Body of pancreas (tissue), 4 donors: ENCODE data around the gene KRTAP5-9. TPM values are rescaled to one million over a fixed set of nuclear protein-coding genes. Genes with fewer than 3 reads are reported as not detected.

Source experiments
- ATAC-seq: fragments of 150-250 bp; one replicate; pipeline ENCODE4 v1.9.1; 2016
- DNase-seq, 4 donors: peaks; one replicate each; pipeline ENCODE4 v3.0.0-alpha.2; 2019
- H3K27ac ChIP-seq, 4 donors: fragments of 200-600 bp; sonication (generic); 1 replicate in 3 of 4; 2 replicates in 1 of 4; pipeline versions ENCODE4 v1.5.1 to v1.6.1; 2016 to 2019; ENCODE audit warnings: mild to moderate bottlenecking in 1 of 4, mixed read lengths in 1 of 4, moderate library complexity in 1 of 4
- H3K27me3 ChIP-seq, 2 donors: fragments of 200-600 bp; sonication (generic); one replicate each; pipeline ENCODE4 v1.6.0; 2016; ENCODE audit warnings: mild to moderate bottlenecking in 1 of 2
- H3K36me3 ChIP-seq, 2 donors: fragments of 200-600 bp; sonication (generic); replicated peaks in 1 of 2; 2 replicates each; pipeline ENCODE4 v1.5.1; 2016; ENCODE audit warnings: low read depth in 2 of 2; ENCODE audit not compliant: insufficient read depth in 1 of 2
- H3K4me1 ChIP-seq: fragments of 200-600 bp; sonication (generic); one replicate; pipeline ENCODE4 v1.6.0; 2016
- H3K4me3 ChIP-seq, 2 donors: fragments of 200-600 bp; sonication (generic); 1 replicate in 1 of 2; 2 replicates in 1 of 2; pipeline ENCODE4 v1.5.1; 2016 to 2019
- H3K9me3 ChIP-seq, 3 donors: fragments of 200-600 bp; sonication (generic); 1 replicate in 2 of 3; 2 replicates in 1 of 3; pipeline ENCODE4 v1.5.1; 2016
- CTCF ChIP-seq, 7 experiments: fragments of 450-650 bp in 4 of 7; fragments of 200-600 bp in 3 of 7; sonication (generic) in 3 of 7; IDR thresholded peaks; one replicate each; pipeline ENCODE4 v1.5.1; 2016 to 2019; ENCODE audit warnings: antibody characterized with exemption in 7 of 7
- POLR2A ChIP-seq, 3 donors: fragments of 450-650 bp; IDR thresholded peaks; one replicate each; pipeline ENCODE4 v1.6.1; 2016; ENCODE audit warnings: antibody characterized with exemption in 3 of 3, mild to moderate bottlenecking in 2 of 3
- whole genome bisulfite sequencing, 2 donors: methylation state at CpG; one replicate each; pipeline ENCODE4 v1.1.5; 2017; 5-methylcytosine and 5-hydroxymethylcytosine counted together
- intact Hi-C: fragments of 100-400 bp; cut with DNase I; formaldehyde crosslinking; loops from one replicate; pipeline ENCODE4 v1.15.1; 2023
- total RNA-seq, 2 donors: library from RNA; depleted of rRNA; stranded (reverse); fragments of >200 nt; gene quantifications; one replicate each; pipeline ENCODE4 v1.1.0, GENCODE V29; 2016

The KRTAP5-9 gene
- total RNA-seq: 1 to 10 TPM in 1 of 2 donors, not detected in 1; 3.0 TPM

GRCh38 chr11:71548120-71548519 is at the start of gene KRTAP5-9:
Gene KRTAP5-9, plus strand, starts transcription at chr11:71548420. Its CDS starts 238 bp downstream, at chr11:71548658.
- intact Hi-C loops: no loop called here
- DNase-seq: no peak
- TF ChIP-seq POLR2A (IDR thresholded peaks at IDR 0.05) (no peak), CTCF (IDR thresholded peaks at IDR 0.05) (no peak)

GRCh38 chr11:71499125-71499524 is 49.1 kb upstream of the KRTAP5-9 start:
- DNase-seq (no peak), ATAC-seq (no peak)
- Histone ChIP-seq H3K36me3 (peaks cover 21 to 27% of the 10 kb centered on the region in 2 donors), H3K27ac (no peak overlapping the region), H3K4me1 (no peaks in the 10 kb centered on the region), H3K4me3 (no peak overlapping the region), H3K9me3 (no peaks in the 10 kb centered on the region), H3K27me3 (no peaks in the 10 kb centered on the region)
- 73 to 93% methylated on average over 13 of the region's 13 CpGs for WGBS, 2 donors
- TF ChIP-seq POLR2A (IDR thresholded peaks at IDR 0.05) (no peak), CTCF (IDR thresholded peaks at IDR 0.05) (no peak)
- intact Hi-C loops: no loop called here

More at GRCh38 chr11:71548120-71548519, at the start of gene KRTAP5-9:
- Histone ChIP-seq H3K4me3 (no peak within 1 kb of the TSS), H3K4me1 (no peaks in the 10 kb centered on the region), H3K9me3 (no peaks in the 10 kb centered on the region), H3K27me3 (no peaks in the 10 kb centered on the region), H3K36me3 (no peaks in the 10 kb centered on the region), H3K27ac (no peak within 1 kb of the TSS)
- ATAC-seq: no peak
- 77 to 88% methylated on average over 5 of the region's 5 CpGs for WGBS, 2 donors

GRCh38 chr11:71499546-71499945 is 48.7 kb upstream of the KRTAP5-9 start:
- no peak for DNase-seq

GRCh38 chr11:71500601-71501021 is 47.6 kb upstream of the KRTAP5-9 start:
- DNase-seq (no peak), ATAC-seq (no peak)
- intact Hi-C loops: no loop called here
- Histone ChIP-seq H3K4me1 (no peaks in the 10 kb centered on the region), H3K9me3 (no peaks in the 10 kb centered on the region), H3K27ac (no peak overlapping the region), H3K4me3 (no peak overlapping the region), H3K27me3 (no peaks in the 10 kb centered on the region), H3K36me3 (peaks cover 14 to 26% of the 10 kb centered on the region in 2 donors)
- 61 to 62% methylated on average over 3 to 6 of the region's 6 CpGs for WGBS, 2 donors
- TF ChIP-seq CTCF (IDR thresholded peaks at IDR 0.05): no peak
- TF ChIP-seq POLR2A (IDR thresholded peaks at IDR 0.05): no peak

More at GRCh38 chr11:71499546-71499945, 48.7 kb upstream of the KRTAP5-9 start:
- H3K4me3 ChIP-seq: no peak overlapping the region
- peaks cover 21 to 26% of the 10 kb centered on the region in 2 donors for H3K36me3 ChIP-seq
- TF ChIP-seq CTCF (IDR thresholded peaks at IDR 0.05) (no peak), POLR2A (IDR thresholded peaks at IDR 0.05) (no peak)
- H3K27me3 ChIP-seq: no peaks in the 10 kb centered on the region
- no peak overlapping the region for H3K27ac ChIP-seq
- no peak for ATAC-seq
- no peaks in the 10 kb centered on the region for H3K4me1 ChIP-seq
- intact Hi-C loops: no loop called here
- WGBS, 2 donors: 84 to 94% methylated on average over 6 of the region's 6 CpGs
- H3K9me3 ChIP-seq: no peaks in the 10 kb centered on the region
